HUES48 (cell line): Measurements from ENCODE around the gene TGFBR3.
A peak's percentile ranks its signal among the peaks of the same experiment; 100 is the strongest.

Source experiments
- H3K27ac ChIP-seq: one replicate; pipeline ENCODE4 v1.7.0; 2013; ENCODE audit warnings: low read depth, low read length, inconsistent platforms
- H3K27me3 ChIP-seq: 2 replicates; pipeline ENCODE4 v1.6.1; 2013; ENCODE audit warnings: mild to moderate bottlenecking, low read length; ENCODE audit not compliant: control insufficient read depth, insufficient read depth
- H3K36me3 ChIP-seq: 2 replicates; pipeline ENCODE4 v1.6.1; 2013; ENCODE audit warnings: low read length; ENCODE audit not compliant: control insufficient read depth, insufficient read depth
- H3K4me1 ChIP-seq: 2 replicates; pipeline ENCODE4 v1.6.1; 2013; ENCODE audit warnings: mild to moderate bottlenecking, low read length; ENCODE audit not compliant: control insufficient read depth, insufficient read depth
- H3K4me3 ChIP-seq: 2 replicates; pipeline ENCODE4 v1.5.1; 2013; ENCODE audit warnings: mild to moderate bottlenecking, low read depth, low read length
- H3K9ac ChIP-seq: 2 replicates; pipeline ENCODE4 v1.6.1; 2013; ENCODE audit warnings: mild to moderate bottlenecking, low read depth, low read length, moderate library complexity
- H3K9me3 ChIP-seq: 2 replicates; pipeline ENCODE4 v1.6.1; 2013; ENCODE audit warnings: low read length; ENCODE audit not compliant: control insufficient read depth, insufficient read depth

TGFBR3 gene

DNA sequence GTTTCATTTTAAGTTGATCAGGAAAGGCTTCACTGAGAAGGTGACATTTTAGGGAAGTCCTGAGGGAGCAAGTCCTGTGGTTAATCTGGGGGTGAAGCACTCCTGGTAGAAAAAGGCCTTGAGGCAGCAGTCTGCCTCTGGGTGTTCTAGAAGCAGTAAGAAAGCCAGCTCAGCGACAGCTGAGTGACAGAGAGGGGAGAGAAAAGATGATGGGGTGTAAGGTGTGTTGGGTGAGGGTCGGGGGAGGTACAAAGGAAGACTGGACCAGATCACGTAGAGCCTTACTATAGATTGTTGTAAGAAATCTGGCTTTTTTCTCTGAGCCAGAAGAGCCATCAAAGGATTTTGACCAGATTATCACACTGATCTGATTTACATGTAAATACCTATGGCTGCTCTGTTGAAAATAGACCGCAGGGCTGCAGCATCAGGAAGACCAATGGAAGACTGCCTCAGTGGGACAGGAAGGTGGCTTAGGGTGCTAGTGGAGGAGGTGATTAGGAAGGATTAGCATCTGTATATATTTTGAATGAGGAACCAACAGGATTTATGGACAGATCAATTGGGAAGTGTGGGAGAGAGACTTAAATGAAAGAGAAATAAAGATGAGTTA lies 254.1 kb downstream of the TGFBR3 start:
- no peaks in the 10 kb centered on the region for H3K36me3 ChIP-seq
- H3K9ac ChIP-seq = no peak overlapping the region
- H3K4me3 ChIP-seq = no peak overlapping the region
- no peaks in the 10 kb centered on the region for H3K27me3 ChIP-seq
- H3K4me1 ChIP-seq = peaks cover 9% of the 10 kb centered on the region
- H3K27ac ChIP-seq = peak overlapping the region; percentile 42
- H3K9me3 ChIP-seq = no peaks in the 10 kb centered on the region; the same call in 1 of the 2 replicates

GRCh38 chr1:91630803-91631202 lies 255.1 kb downstream of the TGFBR3 start:
- Histone ChIP-seq H3K4me1 (peaks cover 9% of the 10 kb centered on the region), H3K36me3 (no peaks in the 10 kb centered on the region), H3K27me3 (no peaks in the 10 kb centered on the region), H3K4me3 (no peak overlapping the region), H3K27ac (no peak overlapping the region), H3K9ac (no peak overlapping the region), H3K9me3 (no peaks in the 10 kb centered on the region; the same call in 1 of the 2 replicates)
